Fibroblast of lung (primary cell): Measurements from ENCODE around the gene CHMP6.

Source experiments
- CTCF ChIP-seq, 2 donors: IDR thresholded peaks in 1 of 2; conservative IDR thresholded peaks in 1 of 2; 1 replicate in 1 of 2; 2 replicates in 1 of 2; pipeline ENCODE4 v1.5.1; 2011 to 2012; ENCODE audit warnings: low read length in 2 of 2, control low read depth in 1 of 2, inconsistent platforms in 1 of 2, low read depth in 1 of 2, mild to moderate bottlenecking in 1 of 2
- EZH2 ChIP-seq: IDR thresholded peaks from 2 replicates; pipeline ENCODE4 v1.5.1; 2012; ENCODE audit warnings: low read length, control low read depth, mild to moderate bottlenecking; ENCODE audit errors: missing control alignments

DNA sequence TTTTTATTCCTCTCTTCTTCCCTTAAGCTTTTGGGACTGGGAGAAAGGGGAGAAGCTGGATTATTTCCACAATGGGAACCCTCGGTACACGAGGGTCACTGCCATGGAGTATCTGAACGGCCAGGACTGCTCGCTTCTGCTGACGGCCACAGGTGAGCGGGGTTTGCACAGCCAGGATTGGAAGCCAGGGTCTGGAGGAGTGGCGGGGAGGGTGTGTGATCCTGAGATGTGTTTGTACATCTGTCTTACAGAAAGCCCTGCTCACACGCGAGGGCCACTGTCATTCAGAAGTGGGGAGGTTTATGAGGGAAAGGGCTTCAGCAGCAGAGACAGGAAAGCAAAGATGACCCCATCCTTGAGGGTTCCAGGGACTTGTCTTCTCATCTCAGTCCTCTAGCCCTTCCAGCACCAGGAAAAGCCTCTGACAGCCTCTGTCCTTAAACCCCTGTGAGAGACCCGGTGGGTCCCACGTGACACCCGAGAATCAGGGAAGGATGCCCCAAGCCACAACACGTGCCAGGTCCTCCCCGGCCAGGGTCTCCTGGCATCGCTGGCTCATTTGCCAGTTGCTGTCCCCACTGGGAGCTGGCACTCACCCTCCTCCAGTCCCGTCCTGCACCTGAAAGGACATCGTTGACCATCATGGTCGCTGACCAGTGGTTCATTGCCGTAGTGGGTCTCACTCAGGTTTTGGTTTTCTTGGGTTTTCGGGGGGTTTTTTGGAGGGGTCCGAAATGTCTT, 44.3 kb upstream of the CHMP6 start:
- TF ChIP-seq CTCF (conservative IDR thresholded peaks at IDR 0.05 in 1 of 2, IDR thresholded peaks at IDR 0.05 in 1 of 2; ENCODE audit: low read depth in 1 of 2, low read length in 2 of 2) (no peak), EZH2 (no peak)
